Measurements from ENCODE around the gene NMNAT3. TPM values are rescaled to one million over a fixed set of nuclear protein-coding genes. Genes with fewer than 3 reads are reported as not detected.

Gene NMNAT3
- total and polyA plus RNA-seq, 4 donors, result 2.4 to 10.2 (median 3.4) TPM

GRCh38 chr3:139541532-139542288 is 136.1 kb downstream of the NMNAT3 start:
- Histone ChIP-seq H3K36me3 (ENCODE audit: control insufficient read depth in 4 of 4, insufficient read depth in 4 of 4, low read length in 4 of 4) (peaks cover 0 to 8% (median under 1%) of the 10 kb centered on the region in 4 donors), H3K27me3 (ENCODE audit: control insufficient read depth in 3 of 3, insufficient read depth in 3 of 3, low read length in 2 of 3) (no peaks in the 10 kb centered on the region), H3K27ac (ENCODE audit: low read depth in 1 of 2, low read length in 1 of 2) (no peak overlapping the region), H3K9ac (ENCODE audit: insufficient read depth in 1 of 2, low read length in 2 of 2) (no peak overlapping the region), H3K4me3 (no peak overlapping the region), H3K9me3 (ENCODE audit: control insufficient read depth in 4 of 4, insufficient read depth in 3 of 4, low read length in 3 of 4) (no peaks in the 10 kb centered on the region), H3K4me1 (ENCODE audit: control insufficient read depth in 5 of 5, insufficient read depth in 5 of 5, low read length in 5 of 5) (peaks cover 0 to 42% (median 15%) of the 10 kb centered on the region in 5 donors)
- ATAC-seq (ENCODE audit: insufficient read depth, low FRiP score), result no peak
- DNase-seq, result no peak
- no peak for TF ChIP-seq CTCF (IDR thresholded peaks at IDR 0.05; ENCODE audit: control extremely low read depth, extremely low read depth)
- 91 to 94% methylated on average over 5 of the region's 5 CpGs for WGBS, 2 donors

DNA sequence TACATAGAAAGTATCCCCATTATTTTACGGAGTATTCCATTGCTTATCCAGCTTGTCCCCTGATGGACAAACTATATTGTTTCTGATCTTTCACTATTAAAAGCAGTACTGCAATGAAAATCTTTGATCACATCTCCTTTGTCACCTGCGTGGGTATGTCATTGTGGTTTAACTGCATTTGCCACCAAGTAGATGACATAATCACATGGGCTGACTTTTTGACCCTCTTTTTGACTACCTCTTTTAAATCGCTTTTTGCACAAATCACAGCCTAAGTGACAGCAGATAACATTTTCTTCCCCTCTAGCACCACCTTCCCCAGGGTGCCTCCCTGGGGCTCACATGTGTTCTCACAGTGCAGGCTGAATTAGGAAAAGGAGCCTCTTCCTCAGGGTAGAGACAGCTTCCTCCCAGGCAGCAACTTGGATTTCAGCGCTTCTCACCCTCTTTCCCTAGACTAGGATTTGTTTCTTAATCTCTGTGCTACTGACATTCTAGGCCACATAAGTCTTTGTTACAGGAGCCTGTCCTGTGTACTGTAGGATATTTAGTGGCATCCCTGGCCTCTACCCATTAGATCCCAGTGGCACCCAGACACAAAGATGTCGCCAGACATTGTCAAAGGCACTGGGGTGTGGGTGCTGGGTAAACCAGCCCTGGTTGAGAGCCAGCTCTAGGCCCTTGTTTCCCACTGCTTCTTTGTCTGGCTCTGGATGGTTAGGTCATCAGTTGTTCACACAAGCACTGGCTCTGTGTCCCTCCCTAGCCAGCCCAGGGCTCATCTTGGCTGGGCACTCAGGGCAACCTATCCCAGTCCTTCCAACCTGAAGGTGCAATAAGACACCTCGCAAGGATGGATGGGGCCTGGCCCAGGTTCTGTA is 136.9 kb downstream of the NMNAT3 start:
- Histone ChIP-seq H3K27me3 (ENCODE audit: control insufficient read depth in 3 of 3, insufficient read depth in 3 of 3, low read length in 2 of 3) (no peaks in the 10 kb centered on the region), H3K4me3 (no peak overlapping the region), H3K36me3 (ENCODE audit: control insufficient read depth in 4 of 4, insufficient read depth in 4 of 4, low read length in 4 of 4) (peaks cover 0 to 14% (median 3%) of the 10 kb centered on the region in 4 donors), H3K4me1 (ENCODE audit: control insufficient read depth in 5 of 5, insufficient read depth in 5 of 5, low read length in 5 of 5) (peaks cover 0 to 50% (median 21%) of the 10 kb centered on the region in 5 donors), H3K9ac (ENCODE audit: insufficient read depth in 1 of 2, low read length in 2 of 2) (peak overlapping the region in 1 of 2 donors; percentile 82), H3K9me3 (ENCODE audit: control insufficient read depth in 4 of 4, insufficient read depth in 3 of 4, low read length in 3 of 4) (no peaks in the 10 kb centered on the region), H3K27ac (ENCODE audit: low read depth in 1 of 2, low read length in 1 of 2) (no peak overlapping the region)
- DNase-seq (peak; percentile 22 to 50 (median 43)), ATAC-seq (ENCODE audit: insufficient read depth, low FRiP score) (no peak)
- 74 to 82% methylated on average over 6 of the region's 6 CpGs for WGBS, 2 donors
- TF ChIP-seq CTCF (IDR thresholded peaks at IDR 0.05; ENCODE audit: control extremely low read depth, extremely low read depth), result no peak

DNA sequence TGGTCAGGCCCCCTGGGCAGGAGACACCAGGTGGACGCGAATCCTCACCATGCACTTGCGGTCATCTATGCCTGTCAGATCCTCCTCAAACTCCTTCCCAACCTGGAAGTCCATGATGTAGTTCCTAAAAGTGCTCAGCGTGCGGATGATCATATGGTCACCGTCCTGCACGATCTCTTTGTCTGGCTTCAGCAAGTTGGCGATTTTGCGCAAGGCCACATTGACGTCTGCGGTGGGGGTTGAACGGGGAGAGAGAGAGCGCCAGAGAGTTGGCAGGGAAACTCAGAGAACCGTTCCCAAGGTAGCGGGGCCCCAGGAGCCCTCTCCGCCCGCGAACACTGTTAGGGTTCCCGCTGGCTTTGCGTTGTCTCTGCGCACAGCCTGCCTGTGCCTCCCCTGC is 139.0 kb downstream of the NMNAT3 start:
- Histone ChIP-seq H3K4me3 (no peak overlapping the region), H3K36me3 (ENCODE audit: control insufficient read depth in 4 of 4, insufficient read depth in 4 of 4, low read length in 4 of 4) (peaks cover 0 to 14% (median 3%) of the 10 kb centered on the region in 4 donors), H3K4me1 (ENCODE audit: control insufficient read depth in 5 of 5, insufficient read depth in 5 of 5, low read length in 5 of 5) (peaks cover 3 to 72% (median 43%) of the 10 kb centered on the region in 5 donors), H3K9me3 (ENCODE audit: control insufficient read depth in 4 of 4, insufficient read depth in 3 of 4, low read length in 3 of 4) (no peaks in the 10 kb centered on the region), H3K9ac (ENCODE audit: insufficient read depth in 1 of 2, low read length in 2 of 2) (peak overlapping the region; percentile 51 to 76), H3K27ac (ENCODE audit: low read depth in 1 of 2, low read length in 1 of 2) (peak overlapping the region in 1 of 2 donors; percentile 61), H3K27me3 (ENCODE audit: control insufficient read depth in 3 of 3, insufficient read depth in 3 of 3, low read length in 2 of 3) (no peaks in the 10 kb centered on the region)
- TF ChIP-seq CTCF (IDR thresholded peaks at IDR 0.05; ENCODE audit: control extremely low read depth, extremely low read depth), result no peak
- ATAC-seq (ENCODE audit: insufficient read depth, low FRiP score), result no peak
- 32 to 56% methylated on average over 21 of the region's 21 CpGs for WGBS, 2 donors
- peak; percentile 76 to 89 (median 87) for DNase-seq
